AG08395 (cell line): ENCODE measurements around the gene SLC4A9.
"Not testable (repeated sequence)": the region's sequence is repeated elsewhere in the genome, so short reads cannot be mapped to it uniquely, and the experiment has no call there.

Source experiments
- DNase-seq: peaks from one replicate; pipeline ENCODE4 v3.0.0; 2012; ENCODE audit warnings: mixed read lengths, low spot score

Gene SLC4A9

DNA sequence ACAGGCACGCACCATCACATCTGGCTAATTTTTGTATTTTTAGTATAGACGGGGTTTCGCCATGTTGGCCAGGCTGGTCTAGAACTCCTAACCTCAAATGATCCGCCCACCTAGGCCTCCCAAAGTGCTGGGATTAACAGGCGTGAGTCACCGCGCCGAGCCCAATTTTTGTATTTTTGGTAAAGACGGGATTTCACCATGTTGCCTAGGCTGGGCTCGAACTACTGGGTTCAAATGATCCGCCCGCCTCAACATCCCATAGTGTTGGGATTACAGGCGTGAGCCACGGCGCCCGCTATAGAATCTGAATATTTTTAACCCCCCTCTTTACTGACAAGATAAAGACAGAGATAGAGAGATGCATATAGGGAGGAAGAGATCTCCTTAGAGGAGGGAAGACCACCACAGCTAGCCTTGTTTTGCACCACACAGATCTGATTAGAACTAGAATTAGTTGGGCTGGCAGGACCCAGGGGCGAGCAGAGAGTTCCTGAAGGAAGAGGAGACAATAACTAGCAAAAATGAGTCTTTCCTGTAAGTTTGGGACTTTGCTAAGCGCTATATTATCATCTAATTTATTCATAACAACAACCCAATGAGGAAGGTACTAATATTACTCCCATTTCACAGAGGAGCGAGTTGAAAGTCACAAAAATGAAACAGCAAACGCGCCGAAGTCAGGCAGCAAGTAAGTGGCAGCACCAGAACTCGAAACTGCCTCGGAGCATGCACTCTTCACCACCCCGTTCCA is 40.2 kb downstream of the SLC4A9 start:
- no peak for DNase-seq

DNA sequence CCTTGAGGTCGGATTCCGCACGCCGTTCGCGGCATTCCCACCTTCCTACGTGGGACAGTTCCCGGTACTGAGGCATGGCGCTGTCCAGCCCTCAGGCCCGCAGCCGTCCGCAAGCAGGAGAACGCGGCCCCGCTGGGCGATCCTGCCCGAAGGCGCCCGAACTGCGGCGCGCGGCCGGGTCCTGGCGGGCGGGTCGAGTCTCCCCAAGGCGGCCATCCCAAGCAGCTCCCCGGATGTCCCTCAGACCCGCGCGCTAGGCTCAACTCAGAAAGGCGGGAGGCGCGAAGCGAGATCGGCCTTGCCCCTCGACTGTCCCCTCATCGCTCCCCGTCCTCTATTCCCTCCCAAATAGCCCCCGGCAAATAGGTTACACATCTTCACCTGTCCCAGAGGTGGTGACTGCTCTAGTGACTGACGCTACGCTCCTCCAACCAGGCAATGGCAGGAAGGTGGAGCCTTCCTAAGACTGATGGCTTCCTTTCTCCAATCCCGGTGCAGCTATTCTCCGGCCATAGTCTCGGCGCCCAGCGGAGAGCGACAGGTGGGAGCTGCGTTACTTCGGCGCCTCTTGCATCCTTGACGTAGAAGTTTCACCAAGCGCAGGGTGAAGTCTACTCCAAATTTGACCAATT is 40.9 kb downstream of the SLC4A9 start:
- DNase-seq: peak; percentile 91

DNA sequence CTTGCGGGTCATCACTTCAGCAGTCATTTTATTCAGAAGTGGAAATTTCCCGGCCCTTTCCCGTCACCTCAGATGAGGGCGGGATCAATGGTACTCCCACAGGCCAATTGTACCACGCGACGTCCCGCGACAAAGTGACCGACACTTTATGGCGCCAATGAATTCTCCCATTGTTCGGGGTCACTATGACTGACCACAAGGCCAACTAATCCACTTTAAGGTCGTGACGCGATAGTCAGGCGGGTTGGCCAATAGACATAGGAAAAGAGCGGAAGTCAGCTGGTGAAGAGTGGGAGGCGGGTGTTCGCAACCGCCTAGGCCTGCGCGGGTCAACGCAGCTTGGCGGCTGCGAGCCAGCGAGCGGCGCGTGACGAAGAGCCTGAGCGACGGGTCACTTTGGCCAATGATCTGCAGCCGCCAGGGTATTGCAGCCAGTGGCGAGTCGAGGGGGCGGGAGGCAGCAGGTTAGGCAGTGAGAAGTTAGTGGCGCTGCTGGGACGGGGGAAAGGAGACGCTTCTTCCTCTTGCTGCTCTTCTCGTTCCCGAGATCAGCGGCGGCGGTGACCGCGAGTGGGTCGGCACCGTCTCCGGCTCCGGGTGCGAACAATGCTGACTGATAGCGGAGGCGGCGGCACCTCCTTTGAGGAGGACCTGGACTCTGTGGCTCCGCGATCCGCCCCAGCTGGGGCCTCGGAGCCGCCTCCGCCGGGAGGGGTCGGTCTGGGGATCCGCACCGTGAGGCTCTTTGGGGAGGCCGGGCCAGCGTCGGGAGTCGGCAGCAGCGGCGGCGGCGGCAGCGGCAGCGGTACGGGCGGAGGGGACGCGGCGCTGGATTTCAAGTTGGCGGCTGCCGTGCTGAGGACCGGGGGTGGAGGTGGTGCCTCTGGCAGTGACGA is 41.6 kb downstream of the SLC4A9 start, which contains the start of gene ANKHD1:
ANKHD1 (plus strand) TSS at position 472 of the 896 bp plus-strand sequence; CDS start at position 607, 135 bp downstream.
- peak; percentile 97 for DNase-seq

DNA sequence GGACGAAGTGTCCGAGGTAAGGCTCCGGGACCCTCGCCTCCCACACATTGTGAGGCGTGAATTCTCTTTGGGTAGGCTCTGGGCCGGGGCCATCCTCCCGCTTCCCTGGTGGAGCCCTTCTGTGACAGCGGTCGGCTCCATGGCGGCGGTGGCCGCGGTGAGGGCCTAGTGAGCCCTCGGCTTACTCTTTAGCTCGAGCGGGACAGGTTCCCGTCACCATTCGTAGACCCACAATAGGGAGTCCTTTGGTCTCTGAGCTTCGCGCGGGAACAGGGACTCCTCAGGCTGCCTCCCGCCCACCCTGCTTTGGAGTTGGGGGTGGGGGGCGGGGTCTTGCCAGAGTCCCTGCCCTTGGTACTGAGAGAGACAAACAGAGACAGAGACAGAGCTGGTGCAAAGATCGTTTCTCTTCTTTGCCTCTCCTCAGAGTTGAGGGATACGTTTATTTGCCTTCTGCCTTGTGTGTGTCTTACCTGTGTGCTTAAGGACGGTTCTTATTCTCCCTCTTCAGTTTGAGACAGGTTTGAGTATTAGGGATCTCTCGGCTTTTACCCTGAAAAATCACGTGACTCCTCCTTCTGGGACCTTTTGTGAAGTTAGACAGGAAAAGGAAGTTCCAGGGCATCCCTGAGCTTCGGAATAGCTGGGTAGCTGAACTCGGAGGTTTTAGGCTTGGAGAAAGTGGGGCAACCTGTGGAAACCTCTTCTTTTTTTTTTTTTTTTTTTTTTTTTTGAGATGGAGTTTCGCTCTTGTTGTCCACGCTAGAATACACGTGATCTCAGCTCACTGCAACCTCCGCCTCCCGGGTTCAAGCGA is 42.5 kb downstream of the SLC4A9 start:
- DNase-seq: peak; percentile 22

DNA sequence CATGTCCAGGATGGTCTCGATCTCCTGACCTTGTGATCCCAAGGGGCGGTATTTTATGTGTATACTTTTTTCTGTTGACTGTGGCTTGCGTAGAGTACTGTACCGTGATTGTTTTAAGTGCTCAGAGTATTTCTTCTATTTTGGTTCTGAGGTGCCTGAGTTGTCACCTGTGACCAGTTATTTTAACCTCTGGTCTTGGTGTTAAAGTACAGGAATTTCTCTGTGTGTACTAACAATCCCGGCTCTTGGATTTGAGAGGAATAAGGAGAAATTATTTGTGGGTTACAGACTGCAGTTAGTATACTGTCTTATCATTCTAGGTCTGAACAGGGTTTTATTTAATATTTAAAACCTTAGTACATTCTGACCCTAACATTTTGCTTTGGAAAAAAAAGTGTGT is 43.6 kb downstream of the SLC4A9 start:
- no peak for DNase-seq

DNA sequence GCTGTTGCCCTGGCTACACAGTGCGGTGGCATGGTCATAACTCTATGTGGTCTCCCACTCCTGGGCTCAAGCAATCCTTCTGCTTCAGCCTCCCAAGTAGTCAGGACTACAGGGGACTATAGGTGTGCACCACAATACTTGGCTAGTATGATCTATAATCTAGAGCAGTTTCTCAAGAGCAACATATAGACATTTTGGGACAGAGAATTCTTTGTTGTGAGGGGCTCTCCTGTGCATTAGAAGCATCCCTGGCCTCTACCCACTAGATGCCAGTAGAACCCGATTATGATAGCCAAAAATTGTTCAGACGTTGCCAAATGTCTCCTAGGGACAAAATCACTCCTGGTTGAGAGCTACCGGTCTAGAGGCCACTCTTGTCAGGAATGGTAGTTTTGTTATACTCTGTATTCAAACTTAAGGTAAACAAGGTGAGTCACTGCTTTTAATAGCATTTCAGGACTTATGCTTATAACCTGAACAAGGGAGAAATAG is 48.8 kb downstream of the SLC4A9 start:
- no peak for DNase-seq

DNA sequence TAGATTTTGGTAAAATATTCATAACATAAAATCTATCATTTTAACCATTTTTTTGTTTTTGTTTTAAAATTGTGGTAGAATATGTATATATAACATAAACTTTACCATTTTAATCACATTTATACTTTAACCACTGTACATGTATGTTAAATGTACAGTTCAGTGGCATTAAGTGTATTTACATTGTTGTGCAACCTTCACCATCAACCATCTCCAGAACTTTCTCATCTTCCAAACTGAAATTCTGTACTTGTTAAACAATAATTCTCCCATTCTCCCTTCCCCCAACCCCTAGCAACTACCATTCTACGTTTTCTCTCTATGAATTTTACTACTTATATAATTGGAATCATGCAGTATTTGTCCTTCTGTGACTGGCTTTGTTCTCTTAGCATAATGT is 53.2 kb downstream of the SLC4A9 start:
- no peak for DNase-seq

DNA sequence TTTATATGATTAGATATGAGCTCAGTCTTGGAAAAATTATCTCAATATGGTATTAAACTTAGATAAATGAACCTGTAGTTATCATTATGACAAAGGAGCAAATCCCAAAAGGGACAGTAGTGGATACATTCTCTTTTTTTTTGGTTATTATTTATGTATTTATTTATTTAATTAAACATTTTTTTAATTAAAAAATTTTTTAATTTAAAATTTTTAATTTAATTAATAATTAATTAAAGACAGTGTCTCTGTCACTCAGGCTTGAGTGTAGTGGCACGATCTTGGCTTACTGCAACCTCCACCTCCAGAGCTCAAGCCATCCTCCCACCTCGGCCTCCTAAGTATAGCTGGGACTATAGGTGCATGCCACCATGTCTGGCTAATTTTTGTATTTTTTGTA is 57.2 kb downstream of the SLC4A9 start:
- DNase-seq: no peak

DNA sequence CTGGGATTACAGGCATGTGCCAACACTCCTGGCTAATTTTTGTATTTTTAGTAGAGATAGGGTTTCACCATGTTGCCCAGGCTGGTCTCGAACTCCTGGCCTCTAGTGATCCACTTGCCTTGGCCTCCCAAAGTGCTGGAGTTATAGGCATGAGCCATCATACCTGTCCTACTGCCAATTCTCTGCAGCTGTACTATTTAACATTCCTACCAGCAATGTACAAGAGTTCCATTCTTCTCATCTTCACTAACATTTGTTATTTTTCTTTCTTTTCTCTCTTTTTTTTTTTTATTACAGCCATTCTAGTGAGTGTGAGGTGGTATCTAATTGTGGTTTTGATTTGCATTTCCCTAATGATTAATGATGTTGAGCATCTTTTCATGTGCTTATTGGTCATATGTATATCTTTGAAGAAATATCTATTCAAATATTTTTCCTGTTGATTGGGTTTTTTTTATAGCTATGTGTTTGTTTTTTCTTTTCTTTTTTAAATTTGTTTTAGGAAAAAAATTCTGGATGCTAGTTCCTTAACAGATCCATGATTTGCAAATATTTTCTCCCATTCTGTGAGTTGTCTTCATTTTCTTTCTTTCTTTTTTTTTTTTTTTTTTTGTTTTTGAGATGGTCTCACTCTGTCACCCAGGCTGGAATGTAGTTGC is 59.0 kb downstream of the SLC4A9 start:
- DNase-seq: no peak

DNA sequence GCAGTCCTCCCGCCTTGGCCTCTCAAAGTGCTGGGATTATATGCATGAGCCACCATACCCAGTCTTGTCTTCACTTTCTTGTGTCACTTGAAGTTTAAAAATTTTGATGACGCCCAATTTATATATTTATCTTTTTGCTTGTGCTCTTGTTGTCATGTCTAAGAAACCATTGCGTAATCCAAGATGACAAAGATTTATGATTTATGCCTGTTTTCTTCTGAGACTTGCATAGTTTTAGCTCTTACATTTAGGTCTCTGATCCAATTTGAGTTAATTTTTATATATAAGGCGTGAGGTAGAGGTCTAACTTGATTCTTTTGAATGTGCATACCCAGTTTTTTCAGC is 60.2 kb downstream of the SLC4A9 start:
- DNase-seq: no peak

DNA sequence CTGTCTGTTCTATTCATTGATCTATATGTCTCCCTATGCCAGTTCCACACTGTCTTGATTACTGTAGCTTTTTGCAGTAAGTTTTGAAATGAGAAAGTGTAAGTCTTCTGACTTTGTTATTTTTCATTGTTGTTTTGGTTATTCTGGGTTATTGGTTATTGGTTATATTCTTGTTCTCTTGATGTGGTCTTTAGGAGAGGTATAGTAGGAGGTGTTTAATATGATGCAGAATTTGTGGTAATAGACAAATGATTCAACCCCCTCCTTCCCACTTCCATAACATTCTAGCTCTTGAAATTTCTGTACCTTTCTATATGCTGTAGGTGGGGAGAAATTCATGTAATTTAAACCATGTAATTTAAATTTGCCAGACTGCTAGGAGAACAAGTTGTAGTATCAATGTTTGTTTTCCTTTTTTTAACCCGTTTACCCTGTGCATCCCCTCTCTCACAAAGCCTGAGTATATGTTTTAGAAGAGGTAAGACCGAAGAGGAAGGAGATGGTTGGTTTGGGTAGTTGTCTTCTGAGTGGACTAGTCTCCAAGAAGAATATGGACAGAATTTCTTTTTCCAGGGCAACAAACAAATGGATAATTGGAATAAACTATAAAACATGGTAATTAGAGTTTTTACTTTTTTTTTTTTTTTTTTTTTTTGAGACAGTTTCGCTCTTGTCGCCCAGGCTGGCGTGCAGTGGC is 60.8 kb downstream of the SLC4A9 start:
- no peak for DNase-seq

DNA sequence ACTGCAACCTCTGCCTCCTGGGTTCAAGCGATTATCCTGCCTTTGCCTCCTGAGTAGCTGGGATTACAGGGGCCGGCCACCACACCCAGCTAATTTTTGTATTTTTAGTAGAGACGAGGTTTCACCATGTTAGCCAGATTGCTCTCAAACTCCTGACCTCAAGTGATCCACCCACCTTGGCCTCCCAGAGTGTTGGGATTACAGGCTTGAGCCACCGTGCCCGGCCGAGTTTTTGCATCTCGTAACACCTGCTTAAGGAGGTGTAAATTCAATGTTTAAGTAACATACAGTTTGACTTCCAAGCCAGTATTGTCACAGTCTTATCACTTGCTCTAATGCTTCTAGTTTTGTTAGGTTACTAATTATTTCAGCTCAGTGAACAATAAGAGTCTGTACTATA is 61.4 kb downstream of the SLC4A9 start:
- not testable (repeated sequence) for DNase-seq

DNA sequence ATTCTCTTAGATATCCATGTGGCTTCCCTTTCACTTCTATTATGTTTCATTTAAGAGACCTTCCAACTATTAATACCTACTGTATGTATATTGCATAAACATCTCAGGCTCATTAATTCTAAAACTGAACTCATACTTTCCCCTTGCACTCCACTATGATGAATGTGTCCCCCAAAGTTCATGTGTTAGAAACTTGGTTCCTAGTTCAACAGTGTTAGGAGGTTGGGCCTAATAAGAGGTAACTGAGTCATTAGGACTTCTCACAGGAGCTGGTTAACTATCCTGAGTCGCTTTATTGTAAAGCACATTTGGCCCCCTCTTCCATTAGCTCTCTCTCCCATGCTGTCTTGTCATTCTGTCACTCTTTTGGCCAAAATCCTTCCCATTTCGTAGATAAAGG is 63.6 kb downstream of the SLC4A9 start:
- DNase-seq: no peak

DNA sequence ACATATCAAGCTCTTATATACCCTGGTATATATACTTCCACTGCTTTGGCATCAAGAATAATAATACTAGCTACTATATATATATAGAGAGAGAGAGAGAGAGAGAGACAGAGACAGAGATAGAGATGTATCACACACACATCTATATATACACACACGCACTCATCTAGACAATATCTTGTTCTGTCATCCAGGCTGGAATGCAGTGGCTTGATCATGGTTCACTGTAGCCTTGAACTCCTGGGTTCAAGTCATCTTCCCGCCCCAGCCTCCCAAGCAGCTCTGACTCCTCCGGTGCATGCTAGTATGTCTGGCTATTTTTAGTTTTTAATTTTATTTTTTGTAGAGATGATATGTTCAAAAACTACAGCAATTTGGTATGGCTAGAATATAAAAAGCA is 64.1 kb downstream of the SLC4A9 start:
- DNase-seq: no peak
